Mucosa of descending colon (tissue), 3 donors: ENCODE results near the gene GUCD1. TPM values are rescaled to one million over a fixed set of nuclear protein-coding genes. Genes with fewer than 3 reads are reported as not detected.
"Not testable (repeated sequence)": the region's sequence is repeated elsewhere in the genome, so short reads cannot be mapped to it uniquely, and the experiment has no call there.

Source experiments
- ATAC-seq: fragments of 200-7000 bp; cut with Tn5 transposase; one replicate; pipeline ENCODE4 v1.9.1; 2020; ENCODE audit warnings: mild to moderate bottlenecking, moderate library complexity
- DNase-seq, 3 donors: peaks; one replicate each; pipeline ENCODE4 v3.0.0-alpha.2; 2020
- H3K36me3 ChIP-seq: fragments of 200-600 bp; one replicate; pipeline ENCODE4 v1.8.0; 2021; ENCODE audit warnings: low read depth, mild to moderate bottlenecking
- H3K4me1 ChIP-seq: fragments of 200-600 bp; one replicate; pipeline ENCODE4 v1.8.0; 2021; ENCODE audit warnings: low read depth, mild to moderate bottlenecking
- H3K4me3 ChIP-seq: fragments of 200-600 bp; one replicate; pipeline ENCODE4 v1.8.0; 2021; ENCODE audit warnings: mild to moderate bottlenecking
- H3K9me3 ChIP-seq: fragments of 200-600 bp; one replicate; pipeline ENCODE4 v1.8.0; 2021; ENCODE audit warnings: mild to moderate bottlenecking
- CTCF ChIP-seq: fragments of 200-600 bp; IDR thresholded peaks from one replicate; pipeline ENCODE4 v1.8.0; 2022; ENCODE audit warnings: antibody characterized with exemption, mild to moderate bottlenecking
- intact Hi-C, 2 donors: fragments of 100-400 bp; cut with DNase I in 1 of 2; cut with micrococcal nuclease in 1 of 2; formaldehyde crosslinking; loops; one replicate each; pipeline versions ENCODE4 v1.11.0 to v1.11.1; 2022; cut with DNase I, micrococcal nuclease
- long read RNA-seq, 2 donors: library from polyadenylated mRNA; unstranded; transcript quantifications; one replicate each; pipeline ENCODE4 v2.0.0, GENCODE V29; 2019 to 2021
- total RNA-seq, 3 donors: library from RNA; stranded (reverse); fragmentation: NEBNext Ultra II Directional in 2 of 3; extraction: Animal tissue kit (Norgen Biotek cat#: 25700) in 2 of 3; gene quantifications; one replicate each; pipeline versions ENCODE4 v1.2.1 to v1.2.4, GENCODE V29; 2021 to 2023
- donor health status: DM: no; HTN: no; CAD: no; lungs with moderate emphysema.
- donor health status: DM: no; HTN: no; CAD: no.
- donor health status: DM: no; HTN: yes; CAD: no.

Gene GUCD1
- total RNA-seq, result 100 to 1,000 TPM; 188 to 243 (median 242) TPM
- long read RNA-seq, donor 1, transcript GUCD1-204 (6 exons, 3,482 nt), result minor isoform, 12 of 195 reads
- long read RNA-seq, donor 1, transcript GUCD1-212 (2 exons, 510 nt), result minor isoform, 5 of 195 reads
- long read RNA-seq, donor 1, transcript GUCD1-206 (6 exons, 3,613 nt), result major isoform, 118 of 195 reads
- long read RNA-seq, donor 1, transcript GUCD1-203 (6 exons, 1,606 nt), result minor isoform, 8 of 195 reads
- long read RNA-seq, donor 1, partial matches to known transcripts, result 6 of 195 reads
- long read RNA-seq, donor 1, other reads (novel, unspliced or antisense), result 43 of 195 reads
- long read RNA-seq, donor 2, transcript GUCD1-206 (6 exons, 3,613 nt), result major isoform, 28 of 69 reads
- long read RNA-seq, donor 2, partial matches to known transcripts, result 2 of 69 reads
- long read RNA-seq, donor 2, other reads (novel, unspliced or antisense), result 32 of 69 reads

- no peak for TF ChIP-seq CTCF
- Histone ChIP-seq H3K36me3 (no peaks in the 10 kb centered on the region), H3K4me3 (peak within 1 kb of the TSS; percentile 71), H3K9me3 (no peaks in the 10 kb centered on the region), H3K4me1 (peaks cover 54% of the 10 kb centered on the region)
- DNase-seq (peak in 2 of 3 donors; percentile 65 to 66), ATAC-seq (no peak)
- intact Hi-C loops, result no loop called here
These were observed at the start of gene GUCD1 for GRCh38 chr22:24554313-24555164. GUCD1 (minus strand) TSS chr22:24555138; CDS start chr22:24554991, 147 bp downstream.

GRCh38 chr22:24603770-24604629 lies 49.1 kb upstream of the GUCD1 start:
- peak; percentile 50 for ATAC-seq
- not testable (repeated sequence) for H3K4me3 ChIP-seq

GRCh38 chr22:24602847-24603769 lies 48.2 kb upstream of the GUCD1 start, which contains the start of gene GGT1:
GGT1 (plus strand) TSS chr22:24603193; CDS start chr22:24611082, 7,889 bp downstream.
- H3K36me3 ChIP-seq, intact Hi-C loops, H3K9me3 ChIP-seq, ATAC-seq, H3K4me3 ChIP-seq: not testable (repeated sequence)
- H3K4me1 ChIP-seq, result peaks cover 15% of the 10 kb centered on the region
- peak in 2 of 3 donors; percentile 46 to 71 for DNase-seq

More at GRCh38 chr22:24603770-24604629, 49.1 kb upstream of the GUCD1 start:
- H3K36me3 ChIP-seq, H3K9me3 ChIP-seq, intact Hi-C loops: not testable (repeated sequence)
- DNase-seq, result peak in 2 of 3 donors; percentile 61 to 69
- peaks cover 15% of the 10 kb centered on the region for H3K4me1 ChIP-seq

- ATAC-seq, H3K36me3 ChIP-seq, intact Hi-C loops, H3K9me3 ChIP-seq, DNase-seq, H3K4me3 ChIP-seq: not testable (repeated sequence)
- H3K4me1 ChIP-seq, result peaks cover 15% of the 10 kb centered on the region
These were observed 47.3 kb upstream of the GUCD1 start for GRCh38 chr22:24602105-24602749.

- no peak overlapping the region for H3K4me3 ChIP-seq
- DNase-seq (peak; percentile 90 to 93 (median 92)), ATAC-seq (peak; percentile 84)
- TF ChIP-seq CTCF, result no peak
- peaks cover 15% of the 10 kb centered on the region for H3K4me1 ChIP-seq
- no peaks in the 10 kb centered on the region for H3K36me3 ChIP-seq
- intact Hi-C loops, result no loop called here
- H3K9me3 ChIP-seq, result no peaks in the 10 kb centered on the region
These were observed 46.5 kb upstream of the GUCD1 start for GRCh38 chr22:24601217-24602104.

- H3K36me3 ChIP-seq, DNase-seq, H3K4me3 ChIP-seq, H3K9me3 ChIP-seq, ATAC-seq, intact Hi-C loops: not testable (repeated sequence)
- H3K4me1 ChIP-seq, result peaks cover 15% of the 10 kb centered on the region
These were observed 45.2 kb upstream of the GUCD1 start for GRCh38 chr22:24599958-24600715.
